HG03457 (cell line): ENCODE results near the gene AKAP8L.

Source experiments
- ATAC-seq: cut with Tn5 transposase; IDR thresholded peaks from one replicate; pipeline ENCODE4 v1.9.1; 2021; ENCODE audit warnings: moderate number of reproducible peaks; ENCODE audit not compliant: unreplicated experiment

Gene AKAP8L

DNA sequence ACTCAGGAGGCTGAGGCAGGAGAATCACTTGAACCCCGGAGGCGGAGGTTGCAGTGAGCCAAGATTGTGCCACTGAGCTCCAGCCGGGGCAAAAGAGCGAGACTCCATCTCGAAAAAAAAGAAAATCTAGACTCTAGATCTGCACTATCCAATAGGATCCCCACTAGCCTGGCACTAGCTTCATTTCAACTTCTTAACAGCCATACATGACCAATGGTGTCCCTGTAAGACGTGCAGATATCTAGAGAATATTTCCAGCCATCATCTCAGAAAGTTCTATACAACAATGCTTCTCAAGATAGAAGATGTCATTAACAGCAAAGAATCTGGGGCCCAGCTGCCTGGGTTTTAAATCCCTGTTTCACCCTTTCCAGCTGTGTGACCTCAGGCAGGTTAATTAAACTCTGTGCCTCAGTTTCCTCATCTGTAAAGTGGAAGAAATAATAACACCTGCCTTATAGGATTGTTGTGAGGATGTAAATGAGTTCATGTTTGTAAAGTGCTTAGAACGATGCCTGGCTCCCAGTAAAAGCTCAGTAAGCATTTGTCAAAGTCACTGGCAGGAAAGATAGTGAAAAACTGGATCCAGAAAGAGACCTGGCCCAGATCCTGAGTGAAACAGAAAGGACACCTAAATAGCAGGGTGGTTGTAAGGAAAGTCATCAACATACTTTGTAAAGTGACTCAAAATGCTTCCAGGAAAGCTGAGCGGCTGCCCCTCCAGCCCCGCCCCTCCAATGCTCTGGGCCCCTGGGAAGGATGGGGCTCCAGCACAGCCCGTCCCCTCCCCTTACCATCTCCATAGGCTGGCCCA lies 17.4 kb upstream of the AKAP8L start:
- no peak for ATAC-seq

- ATAC-seq = no peak
Measured at GRCh38 chr19:15433519-15434069, 14.8 kb upstream of the AKAP8L start.

GRCh38 chr19:15432629-15433518 lies 14.1 kb upstream of the AKAP8L start:
- ATAC-seq = peak; percentile 51

DNA sequence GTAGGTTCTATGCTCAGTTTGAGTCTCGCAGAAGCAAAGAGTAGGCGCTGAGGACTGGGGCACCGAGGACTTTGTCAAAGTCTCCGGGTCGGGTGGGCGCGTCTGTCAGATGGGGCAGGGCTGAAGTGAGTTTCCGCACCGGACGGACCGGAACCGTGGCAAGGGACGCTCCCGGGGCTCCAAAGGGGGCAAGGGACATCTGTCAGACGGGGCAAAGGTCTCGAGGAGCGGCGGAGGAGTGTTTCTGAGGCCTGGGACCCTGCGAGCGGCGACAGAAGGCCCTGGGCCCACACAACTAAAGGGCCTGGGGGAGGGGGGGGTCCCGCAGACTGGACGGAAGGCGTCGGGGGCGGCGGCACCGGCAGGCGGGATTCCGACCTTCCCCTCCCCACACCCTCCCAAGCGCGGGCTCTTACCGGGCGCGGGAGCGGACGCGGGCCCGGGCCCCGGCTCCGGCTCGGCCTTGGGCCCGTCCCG lies 13.3 kb upstream of the AKAP8L start:
- no peak for ATAC-seq

DNA sequence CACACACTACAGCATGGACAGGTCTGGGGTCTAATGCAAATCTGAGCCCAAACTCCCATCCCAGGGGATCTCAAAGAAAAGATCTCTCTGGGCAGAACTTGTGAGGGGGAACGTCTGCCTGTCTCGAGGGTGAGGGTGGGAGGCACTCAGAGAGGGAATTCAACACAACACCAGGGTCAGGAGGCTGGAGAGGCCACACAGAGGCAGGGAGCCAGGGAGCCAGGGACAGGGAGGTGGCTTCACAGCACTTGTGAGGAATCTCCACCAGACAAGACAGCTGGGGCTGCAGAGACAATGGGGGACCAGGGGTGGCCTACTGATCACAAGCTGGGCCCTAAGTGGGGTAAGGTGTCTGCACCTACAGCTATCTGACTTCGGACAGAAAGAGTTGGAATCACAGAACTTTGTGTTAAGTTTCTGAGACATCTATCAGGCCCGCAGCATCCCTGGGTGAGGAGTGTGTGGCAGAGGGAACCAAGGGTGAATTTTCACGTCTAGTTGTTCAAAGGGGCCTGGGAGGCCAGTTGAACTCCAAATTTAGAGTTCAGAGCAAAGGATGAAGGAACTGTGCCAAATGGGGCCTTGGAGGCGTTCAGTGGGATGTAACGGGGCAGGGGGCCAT lies 12.7 kb upstream of the AKAP8L start:
- no peak for ATAC-seq

DNA sequence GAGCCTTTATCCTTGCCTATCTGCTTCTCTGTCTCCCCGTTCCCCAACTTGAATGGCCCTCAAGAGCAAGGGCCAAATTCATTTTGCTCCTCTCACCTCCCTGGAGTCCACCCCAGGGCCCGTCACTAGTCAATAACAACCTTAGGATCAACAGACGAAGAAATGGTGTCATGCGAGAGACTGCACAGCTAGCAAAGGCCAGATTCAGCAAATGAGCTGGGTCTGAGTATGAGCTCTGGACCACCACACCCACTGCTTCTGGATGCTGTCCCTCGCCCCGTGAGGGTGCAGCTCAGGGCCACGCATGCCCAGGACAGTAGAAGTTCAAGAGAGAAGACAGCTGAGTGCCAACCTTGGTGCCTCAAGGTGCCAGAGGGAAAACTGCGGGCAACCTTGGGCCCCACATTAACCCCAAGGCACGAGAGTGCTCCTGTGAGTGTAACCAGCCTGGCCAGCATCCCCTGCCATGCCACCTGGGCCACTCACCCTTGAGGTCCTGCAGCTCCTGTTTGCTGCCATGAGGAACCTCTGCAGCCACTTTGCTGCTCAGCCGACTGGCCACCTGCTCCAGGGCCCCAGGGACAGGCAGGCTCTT lies 11.8 kb upstream of the AKAP8L start:
- ATAC-seq = no peak

DNA sequence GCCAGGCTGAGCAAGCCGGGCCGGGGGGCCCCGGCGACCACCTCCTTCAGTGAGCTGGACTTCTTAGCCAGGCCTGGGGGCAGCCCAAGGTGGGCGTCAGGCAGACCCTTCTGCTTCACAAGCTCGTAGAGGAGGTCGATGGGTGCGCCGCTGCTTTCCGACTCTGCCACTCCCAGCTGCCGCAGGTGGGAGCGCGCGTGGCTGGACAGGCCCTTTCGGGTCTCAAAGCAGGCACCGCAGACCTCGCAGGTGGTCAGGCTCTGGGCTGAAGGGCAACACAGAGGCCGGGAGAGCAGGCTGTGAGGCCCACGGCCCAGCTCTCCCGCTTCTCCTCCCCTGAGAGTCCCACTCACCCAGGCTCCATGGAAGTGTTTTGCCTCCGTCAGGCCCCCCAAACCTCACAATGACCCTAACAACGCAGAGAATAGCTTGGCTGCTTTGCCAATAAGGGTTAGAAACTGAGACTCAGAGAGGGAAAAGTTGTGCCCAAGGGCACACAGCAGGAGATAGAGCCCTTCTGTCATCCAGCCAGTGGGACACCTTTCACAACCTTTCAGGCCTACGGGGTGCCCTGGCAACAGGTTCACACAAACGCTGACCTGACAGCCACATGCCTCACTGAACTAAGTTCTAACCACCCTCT lies 11.2 kb upstream of the AKAP8L start:
- ATAC-seq = no peak

- no peak for ATAC-seq
Measured at GRCh38 chr19:15428956-15429824, 10.4 kb upstream of the AKAP8L start.

GRCh38 chr19:15427991-15428471 lies 9.2 kb upstream of the AKAP8L start:
- no peak for ATAC-seq

- ATAC-seq = no peak
Measured at GRCh38 chr19:15427350-15427700, 8.5 kb upstream of the AKAP8L start.

- no peak for ATAC-seq
Measured at GRCh38 chr19:15426485-15427349, 7.9 kb upstream of the AKAP8L start.

- ATAC-seq = no peak
Measured at GRCh38 chr19:15425321-15425950, 6.6 kb upstream of the AKAP8L start.

DNA sequence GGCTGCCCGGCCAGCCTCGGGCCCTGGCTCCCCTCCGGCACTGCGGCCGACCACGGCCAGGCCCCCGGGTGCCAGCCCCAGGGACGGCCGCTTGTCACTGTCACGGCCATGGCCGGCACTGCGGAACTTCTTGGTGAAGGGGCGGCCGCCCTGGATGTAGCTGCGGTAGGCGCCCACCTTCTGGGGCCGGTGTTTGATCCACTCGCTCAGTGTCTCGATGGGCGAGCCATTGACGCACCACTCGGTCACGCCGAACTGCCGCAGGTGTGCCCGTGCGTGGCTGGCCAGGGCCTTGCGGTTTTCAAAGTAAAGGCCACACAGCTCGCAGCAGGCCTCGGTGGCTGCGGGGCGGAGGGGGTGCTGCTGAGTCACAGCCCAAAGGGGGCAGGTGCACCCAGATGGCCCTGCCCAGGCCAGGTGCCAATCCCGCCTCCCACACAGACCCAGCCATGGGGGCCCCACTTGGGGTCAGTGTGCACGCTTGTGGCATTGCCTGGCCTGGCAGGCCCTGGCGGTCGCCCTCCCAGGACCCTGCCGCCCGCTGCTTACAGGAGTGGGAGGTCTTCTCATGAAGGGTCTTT lies 6.0 kb upstream of the AKAP8L start:
- no peak for ATAC-seq

GRCh38 chr19:15424121-15424520 lies 5.3 kb upstream of the AKAP8L start:
- no peak for ATAC-seq

GRCh38 chr19:15423130-15423529 lies 4.3 kb upstream of the AKAP8L start:
- no peak for ATAC-seq

DNA sequence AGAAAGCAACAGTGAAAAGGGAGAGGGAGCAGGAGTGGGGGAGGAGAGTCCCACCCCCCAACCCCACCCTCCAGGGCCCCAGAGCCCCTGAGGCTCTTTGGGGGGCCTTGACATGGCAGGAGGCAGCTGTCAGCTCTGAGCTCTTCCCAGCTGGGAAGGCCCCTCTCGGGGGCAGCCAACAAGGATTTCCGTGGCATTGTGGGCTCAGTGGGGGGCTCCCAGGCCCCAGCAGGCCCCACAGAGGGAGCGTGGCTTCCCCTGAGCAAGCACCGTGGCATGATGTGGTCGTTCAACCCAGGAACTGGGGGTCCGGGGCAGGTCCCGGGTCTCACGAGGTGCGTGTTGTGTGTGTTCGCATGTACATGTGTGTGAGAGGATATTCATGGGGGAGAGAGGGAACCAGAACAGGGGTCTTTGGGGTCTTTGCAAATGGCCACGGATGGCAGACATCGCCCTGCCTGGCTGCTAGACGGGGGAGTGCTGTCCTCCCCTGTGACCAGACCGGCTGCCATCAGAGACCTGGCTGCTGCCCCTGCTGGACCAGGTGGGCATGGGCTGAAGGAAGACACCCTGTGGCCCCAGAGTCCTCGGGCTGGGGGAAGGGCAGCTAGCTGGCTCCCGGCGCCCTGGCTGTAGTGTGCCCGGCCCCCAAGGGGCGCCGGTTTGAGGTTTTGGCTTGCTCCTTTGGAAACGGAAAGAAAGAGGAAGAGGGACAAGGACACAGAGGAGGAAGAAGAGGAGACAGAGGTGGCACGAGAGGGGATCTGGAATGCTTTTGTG lies 3.7 kb upstream of the AKAP8L start:
- no peak for ATAC-seq
